HG03558 (cell line): ENCODE data around the gene SNTB2.

Experiments
- ATAC-seq: cut with Tn5 transposase; IDR thresholded peaks from one replicate; pipeline ENCODE4 v1.9.1; 2021; ENCODE audit warnings: moderate number of reproducible peaks; ENCODE audit not compliant: unreplicated experiment; ENCODE audit errors: extremely low read depth

The SNTB2 gene

DNA sequence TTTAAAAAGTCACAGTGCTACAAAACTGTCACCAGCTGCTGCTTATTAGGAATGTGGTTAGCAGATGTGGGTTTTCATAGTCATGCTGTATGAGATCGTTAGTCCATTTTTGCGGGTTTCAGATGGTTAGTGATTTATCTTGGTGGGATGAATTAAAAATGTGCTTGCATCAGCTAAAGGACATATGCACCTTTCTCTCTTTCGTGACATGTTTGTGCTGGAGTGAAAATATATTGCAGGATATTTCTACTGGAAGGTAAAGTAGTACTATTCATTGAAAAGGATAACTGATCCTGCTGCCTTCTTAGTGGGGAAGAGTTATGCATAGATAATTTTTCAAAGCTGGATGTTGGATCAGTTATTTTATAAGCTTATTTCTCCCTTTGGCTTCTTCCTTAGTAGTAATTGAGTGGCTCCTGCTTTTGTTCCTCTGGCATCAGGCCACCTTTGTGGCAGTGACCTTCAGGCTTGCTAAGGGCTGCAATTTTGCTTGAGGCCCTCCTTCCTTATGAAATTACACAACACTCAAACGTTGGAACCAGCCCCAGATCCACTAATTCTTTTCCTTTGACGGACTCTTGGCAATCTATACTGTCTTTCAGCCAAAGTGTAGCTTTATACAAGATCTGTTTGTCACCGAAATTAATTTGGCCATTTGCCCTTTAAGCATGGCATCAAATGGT is 7.5 kb upstream of the SNTB2 start:
- no peak for ATAC-seq

DNA sequence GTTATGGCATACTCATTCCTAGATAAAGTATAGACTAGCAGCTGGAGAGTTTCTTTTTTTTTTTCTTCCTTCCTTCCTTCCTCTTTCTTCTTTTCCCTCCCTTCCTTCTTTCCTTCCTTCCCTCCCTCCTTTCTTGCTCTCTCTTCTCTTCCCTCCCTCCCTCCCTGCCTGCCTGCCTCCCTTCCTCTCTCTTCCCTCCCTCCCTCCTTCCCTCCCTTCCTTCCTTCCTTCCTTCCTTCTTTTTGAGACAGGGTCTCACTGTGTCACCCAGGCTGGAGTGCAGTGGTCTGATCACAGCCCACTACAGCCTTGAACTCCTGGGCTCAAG is 7.0 kb upstream of the SNTB2 start:
- ATAC-seq = no peak

DNA sequence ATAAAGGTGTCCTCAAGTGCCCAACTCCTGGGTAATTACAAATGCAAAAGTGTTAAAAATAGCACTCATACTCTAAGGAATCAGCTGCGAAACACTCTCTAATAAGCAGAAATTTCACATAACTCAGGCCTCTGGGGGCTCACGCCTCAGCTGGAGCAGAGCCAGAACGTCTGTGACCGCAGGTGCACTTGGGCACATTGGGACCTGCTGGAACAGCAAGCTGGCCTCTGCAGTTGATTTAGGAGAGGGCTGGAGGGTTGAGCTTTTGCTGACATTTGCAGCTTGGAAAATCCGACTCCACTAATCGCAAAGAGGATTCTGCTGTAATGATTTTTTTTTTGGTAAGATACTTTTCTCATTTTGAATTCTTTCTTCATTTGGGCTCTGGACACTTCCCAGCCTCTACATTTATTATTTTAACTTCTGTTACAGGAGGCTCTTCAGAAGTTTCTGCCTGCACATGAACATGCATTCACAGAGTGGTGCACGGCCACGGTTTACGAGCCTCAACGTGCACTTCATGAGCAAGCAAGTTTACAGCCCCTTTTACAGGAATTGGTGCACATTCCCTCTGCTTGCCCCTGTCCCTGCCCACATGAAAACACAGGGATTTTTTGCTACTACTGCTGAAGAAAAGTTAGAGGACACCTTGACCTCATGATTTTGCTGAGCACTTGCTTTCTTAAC is 4.1 kb upstream of the SNTB2 start:
- ATAC-seq = no peak

DNA sequence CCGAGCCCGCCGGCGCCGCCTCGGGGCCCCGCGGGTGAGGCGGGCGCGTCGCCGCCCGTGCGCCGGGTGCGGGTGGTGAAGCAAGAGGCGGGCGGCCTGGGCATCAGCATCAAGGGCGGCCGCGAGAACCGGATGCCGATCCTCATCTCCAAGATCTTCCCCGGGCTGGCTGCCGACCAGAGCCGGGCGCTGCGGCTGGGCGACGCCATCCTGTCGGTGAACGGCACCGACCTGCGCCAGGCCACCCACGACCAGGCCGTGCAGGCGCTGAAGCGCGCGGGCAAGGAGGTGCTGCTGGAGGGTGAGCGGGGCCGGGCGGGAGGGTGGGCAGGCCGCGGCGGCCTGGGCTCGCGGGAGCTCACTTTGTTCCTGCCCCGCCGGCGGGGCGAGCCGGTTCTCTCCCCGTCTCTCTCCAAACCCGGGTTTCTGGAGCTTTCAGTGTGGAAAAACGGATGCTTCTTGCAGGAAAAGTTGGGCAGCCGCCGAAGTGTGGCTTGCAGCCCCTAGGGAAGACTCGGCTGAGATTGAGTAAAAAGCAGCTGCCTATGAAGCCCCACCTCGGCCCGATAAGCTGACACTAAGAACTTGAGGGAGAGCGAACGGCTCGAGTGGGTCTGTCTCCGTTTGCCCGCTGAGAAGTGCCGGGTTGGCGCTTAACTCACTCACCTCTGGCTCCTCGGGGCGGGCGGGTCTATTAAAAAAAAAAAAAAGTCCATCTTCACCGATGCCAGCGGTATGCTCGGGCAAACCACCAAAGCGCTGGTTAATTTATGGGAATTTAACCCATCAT is 677 bp downstream of the SNTB2 start:
- no peak for ATAC-seq

- no peak for ATAC-seq
Measured at GRCh38 chr16:69188236-69188549, 1.2 kb downstream of the SNTB2 start.

DNA sequence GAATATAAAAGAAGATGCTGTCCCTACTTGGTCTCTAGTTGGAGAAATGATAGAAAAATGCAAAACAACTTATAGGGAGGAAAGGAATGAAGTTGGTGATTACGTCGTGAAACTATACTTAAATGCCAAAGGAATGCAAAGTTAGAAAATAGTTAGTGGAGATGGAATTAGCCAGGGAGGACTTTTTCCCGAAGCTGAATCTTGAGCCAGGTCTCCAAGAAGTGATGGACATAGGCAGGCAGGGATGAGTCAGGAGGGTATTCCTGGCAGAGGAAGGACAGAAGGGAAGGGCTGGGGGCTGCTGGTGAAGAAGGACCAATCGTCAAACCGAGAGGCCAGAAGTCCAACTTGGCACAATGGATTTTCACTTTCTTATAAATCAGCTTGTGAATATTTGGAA is 1.8 kb downstream of the SNTB2 start:
- no peak for ATAC-seq

DNA sequence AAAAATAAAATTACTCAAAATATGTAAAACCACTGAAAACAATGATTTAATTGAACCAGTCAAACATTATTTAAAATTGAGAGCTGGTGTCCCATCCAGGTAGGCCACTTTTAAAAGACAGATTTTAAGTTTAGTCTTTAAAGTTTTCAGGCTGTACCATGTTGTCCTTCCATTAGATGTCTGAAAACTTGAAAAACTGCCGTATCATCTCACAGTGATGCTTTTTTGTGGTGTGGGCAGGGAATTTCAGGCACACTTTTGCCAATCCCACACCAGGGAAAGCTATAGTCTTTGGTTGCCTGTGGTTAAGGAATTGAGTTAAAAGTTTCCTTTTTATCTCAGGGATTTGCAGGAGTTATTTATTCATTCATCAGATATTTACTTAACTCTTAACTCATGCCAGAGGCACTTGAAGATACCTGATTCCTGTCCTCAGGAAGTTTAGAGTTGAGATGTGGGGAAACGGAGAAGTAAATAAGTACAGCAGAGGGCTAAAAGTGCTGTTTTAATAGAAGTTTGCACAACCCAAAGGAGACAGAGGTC is 3.2 kb downstream of the SNTB2 start:
- ATAC-seq = no peak

- ATAC-seq = no peak
Measured at GRCh38 chr16:69190598-69190997, 3.6 kb downstream of the SNTB2 start.

GRCh38 chr16:69191136-69191535 is 4.2 kb downstream of the SNTB2 start:
- no peak for ATAC-seq

- ATAC-seq = no peak
Measured at GRCh38 chr16:69193855-69194254, 6.9 kb downstream of the SNTB2 start.

DNA sequence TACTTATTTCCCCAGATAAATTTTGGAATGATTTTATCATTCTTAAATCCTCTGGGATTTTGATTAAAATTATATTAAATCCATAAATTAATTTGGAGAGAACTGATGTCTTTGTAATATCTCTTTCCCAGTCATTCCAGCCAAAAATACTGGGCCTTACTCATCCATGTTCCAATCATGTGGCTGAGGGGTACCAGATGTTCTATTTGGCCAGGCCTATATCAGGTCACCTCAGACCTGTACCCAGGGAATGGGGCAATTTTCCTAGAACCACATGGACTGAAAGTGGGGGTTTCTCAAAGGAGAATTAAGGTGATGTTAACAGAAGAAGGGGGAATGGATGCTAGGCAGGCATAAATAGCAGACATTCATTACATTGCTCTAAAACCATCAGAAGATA is 7.5 kb downstream of the SNTB2 start:
- ATAC-seq = no peak

DNA sequence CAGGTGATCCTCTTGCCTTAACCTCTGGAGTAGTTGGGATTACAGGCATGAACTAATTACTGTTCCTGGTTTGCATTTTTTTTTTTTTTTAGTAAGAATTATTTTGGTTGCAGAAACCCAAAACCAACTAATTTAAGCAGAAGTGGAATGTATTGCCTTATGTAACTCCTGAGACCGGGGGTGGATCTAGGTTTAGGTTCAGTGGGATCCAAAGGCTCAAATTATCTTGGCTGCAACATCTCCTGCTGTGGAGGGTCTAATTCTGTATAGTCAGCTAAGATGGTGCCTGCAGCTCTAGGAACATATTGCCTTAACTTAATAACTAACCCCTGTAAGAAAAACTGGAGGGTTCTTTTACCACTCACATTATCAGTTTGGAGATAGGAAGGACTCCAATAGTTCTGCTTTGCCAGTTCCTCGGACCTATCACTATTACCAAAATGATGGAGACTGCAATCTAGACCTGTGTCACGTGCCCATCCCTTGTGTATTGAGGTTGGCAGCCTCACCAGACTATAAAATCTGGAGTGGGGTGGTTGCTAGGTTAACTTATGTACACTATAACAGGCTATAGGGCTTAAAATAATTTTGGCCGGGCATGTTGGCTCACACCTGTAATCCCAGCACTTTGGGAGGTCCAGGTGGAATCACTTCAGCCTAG is 8.5 kb downstream of the SNTB2 start:
- no peak for ATAC-seq

- no peak for ATAC-seq
Measured at GRCh38 chr16:69197573-69197972, 10.6 kb downstream of the SNTB2 start.

DNA sequence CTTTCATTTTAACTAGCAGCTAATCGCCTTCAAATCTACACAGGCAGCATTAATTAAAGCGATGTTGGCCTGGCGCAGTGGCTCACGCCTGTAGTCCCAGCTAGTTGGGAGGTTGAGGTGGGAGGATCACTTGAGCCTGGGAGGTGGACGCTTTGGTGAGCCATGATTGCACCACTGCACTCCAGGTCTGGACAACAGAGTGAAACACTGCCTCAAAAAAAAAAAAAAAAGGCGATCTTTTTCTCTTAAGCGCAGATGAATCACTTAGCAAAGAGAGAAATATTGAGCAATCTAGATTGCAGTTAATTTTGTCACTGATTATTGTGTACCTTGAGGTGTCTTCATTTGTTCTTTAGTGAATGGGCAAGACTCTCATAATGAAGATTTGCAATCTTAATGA is 12.4 kb downstream of the SNTB2 start:
- no peak for ATAC-seq

- no peak for ATAC-seq
Measured at GRCh38 chr16:69201291-69201690, 14.3 kb downstream of the SNTB2 start.

GRCh38 chr16:69201787-69202186 is 14.8 kb downstream of the SNTB2 start:
- no peak for ATAC-seq

DNA sequence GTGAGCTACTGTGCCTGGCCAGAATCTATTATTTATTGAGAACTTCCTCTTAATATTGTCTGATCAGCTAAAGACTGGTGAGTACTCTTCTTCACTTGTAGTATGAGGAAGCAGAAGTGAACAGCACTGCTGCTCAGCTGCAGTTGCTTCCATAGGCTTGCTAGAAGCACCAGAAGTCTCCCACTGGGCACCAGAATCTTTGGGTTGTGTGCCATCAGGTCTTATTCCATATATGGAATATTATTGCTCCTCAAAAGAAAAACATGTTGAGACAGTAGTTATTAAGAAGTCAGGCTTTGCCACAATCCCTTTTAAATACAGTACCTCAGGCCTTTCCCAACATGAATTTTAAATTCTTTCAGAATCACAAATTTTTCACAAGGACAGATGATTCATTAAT is 17.2 kb downstream of the SNTB2 start:
- ATAC-seq = no peak

GRCh38 chr16:69209735-69210134 is 22.8 kb downstream of the SNTB2 start:
- no peak for ATAC-seq

DNA sequence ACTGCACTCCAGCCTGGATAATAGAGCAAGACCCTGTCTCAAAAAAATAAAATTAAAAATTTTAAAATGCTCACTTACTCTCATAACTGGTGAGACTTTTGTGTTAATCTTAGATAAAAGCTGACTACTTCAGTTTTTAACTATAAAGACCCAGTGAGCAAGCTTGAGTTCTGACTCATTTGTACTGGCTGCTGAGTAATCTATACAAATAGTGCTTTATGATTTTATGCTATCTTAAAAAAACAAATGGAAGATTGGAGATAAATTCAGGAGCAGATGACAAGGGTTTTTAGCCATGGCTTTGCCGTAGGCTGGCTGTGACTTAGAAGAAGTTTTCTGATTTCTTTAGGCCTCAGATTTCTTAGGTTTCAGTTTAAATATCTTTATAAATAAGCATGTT is 30.5 kb downstream of the SNTB2 start:
- ATAC-seq = no peak

DNA sequence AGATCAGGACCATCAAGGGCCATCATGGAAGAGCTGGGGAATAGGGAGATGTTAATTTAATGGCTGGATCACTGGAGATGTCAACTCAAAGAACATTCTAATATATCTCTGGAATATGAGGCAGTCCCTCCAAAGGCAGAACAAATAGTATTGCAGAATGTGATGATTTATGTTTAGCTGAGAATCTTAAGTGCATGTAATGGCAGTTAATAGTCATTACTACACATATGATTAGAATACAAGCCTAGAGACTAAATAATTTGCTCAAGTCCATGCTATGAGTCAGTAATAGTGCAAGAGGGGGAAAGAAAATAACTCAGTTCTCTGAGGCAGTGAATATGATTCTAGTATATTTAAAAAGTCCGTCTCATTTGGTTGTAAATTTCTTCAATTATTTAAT is 32.3 kb downstream of the SNTB2 start:
- no peak for ATAC-seq

GRCh38 chr16:69223882-69224281 is 36.9 kb downstream of the SNTB2 start:
- no peak for ATAC-seq
